IPS DF 19.7 (cell line): ENCODE data around the gene PHOSPHO1.
"Not testable (repeated sequence)": the region's sequence is repeated elsewhere in the genome, so short reads cannot be mapped to it uniquely, and the experiment has no call there.

Experiments
- DNase-seq: peaks from one replicate; pipeline ENCODE4 v3.0.0-alpha.2; 2013; ENCODE audit warnings: low read depth, low spot score

The PHOSPHO1 gene

DNA sequence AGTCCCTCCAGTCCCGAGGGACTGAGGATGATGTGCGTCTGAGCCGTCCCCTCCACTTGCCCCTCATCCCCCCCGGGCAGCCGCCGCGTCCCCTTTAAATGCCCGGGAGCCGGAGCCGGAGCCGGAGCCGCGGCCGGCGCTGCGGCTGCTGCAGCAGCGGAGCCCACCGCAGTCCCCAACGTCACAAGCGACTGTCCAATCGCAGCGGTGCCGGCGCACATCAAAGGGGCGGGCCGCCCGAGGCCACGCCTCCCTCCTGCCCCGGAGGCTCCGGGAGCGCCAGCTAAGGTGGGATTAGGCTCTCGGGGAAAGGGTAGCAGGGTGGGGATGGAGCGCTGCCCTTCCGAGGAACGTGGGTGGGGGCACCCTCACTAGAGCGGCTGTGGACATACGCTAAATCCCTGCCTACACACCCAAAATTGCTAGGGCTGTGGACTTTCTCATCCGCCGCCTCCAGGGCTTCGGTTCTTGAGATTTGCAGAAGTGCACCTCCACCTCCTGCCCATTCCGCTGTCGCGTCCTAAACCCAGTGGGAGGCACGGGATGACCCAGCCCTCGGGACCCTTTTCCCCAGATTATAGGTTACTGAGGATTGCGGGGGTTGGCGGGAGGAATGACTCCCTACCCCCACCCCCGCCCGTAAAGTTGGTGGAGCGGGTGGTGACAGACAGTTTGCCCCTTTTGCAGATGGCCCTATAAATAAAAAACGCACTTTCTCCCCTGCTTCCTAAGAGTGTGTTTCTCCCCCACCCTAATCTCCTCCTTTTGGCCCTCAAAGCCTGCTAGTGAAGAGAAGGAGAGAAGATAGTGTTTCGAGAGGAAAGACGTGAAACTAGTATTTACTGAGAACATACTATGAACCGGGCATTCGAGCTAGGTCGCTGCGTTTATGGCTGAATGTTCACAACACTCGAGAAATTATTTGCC lies at the start of gene PHOSPHO1:
PHOSPHO1 (minus strand) TSS at position 152 of the 927 bp plus-strand sequence. CDS start 4,096 bp downstream, outside the sequence.
- no peak for DNase-seq

DNA sequence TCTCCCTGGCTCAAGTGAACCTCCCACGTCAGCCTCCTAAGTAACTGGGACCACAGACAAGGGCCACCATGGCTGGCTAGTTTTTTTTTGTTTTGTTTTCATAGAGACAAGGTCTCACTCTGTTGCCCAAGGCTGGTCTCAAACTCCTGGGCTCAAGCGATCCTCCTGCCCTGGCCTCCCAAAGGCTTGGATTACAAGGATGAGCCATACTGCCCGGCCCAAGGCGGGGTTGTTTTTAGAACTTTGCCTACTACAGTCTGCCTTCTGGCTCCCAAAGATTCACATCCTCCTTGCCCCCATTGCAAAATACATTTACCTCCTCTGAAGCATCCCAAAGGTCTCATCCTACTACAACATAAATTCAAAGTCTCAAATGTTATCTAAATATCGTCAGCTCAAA lies 49.5 kb upstream of the PHOSPHO1 start:
- no peak for DNase-seq

DNA sequence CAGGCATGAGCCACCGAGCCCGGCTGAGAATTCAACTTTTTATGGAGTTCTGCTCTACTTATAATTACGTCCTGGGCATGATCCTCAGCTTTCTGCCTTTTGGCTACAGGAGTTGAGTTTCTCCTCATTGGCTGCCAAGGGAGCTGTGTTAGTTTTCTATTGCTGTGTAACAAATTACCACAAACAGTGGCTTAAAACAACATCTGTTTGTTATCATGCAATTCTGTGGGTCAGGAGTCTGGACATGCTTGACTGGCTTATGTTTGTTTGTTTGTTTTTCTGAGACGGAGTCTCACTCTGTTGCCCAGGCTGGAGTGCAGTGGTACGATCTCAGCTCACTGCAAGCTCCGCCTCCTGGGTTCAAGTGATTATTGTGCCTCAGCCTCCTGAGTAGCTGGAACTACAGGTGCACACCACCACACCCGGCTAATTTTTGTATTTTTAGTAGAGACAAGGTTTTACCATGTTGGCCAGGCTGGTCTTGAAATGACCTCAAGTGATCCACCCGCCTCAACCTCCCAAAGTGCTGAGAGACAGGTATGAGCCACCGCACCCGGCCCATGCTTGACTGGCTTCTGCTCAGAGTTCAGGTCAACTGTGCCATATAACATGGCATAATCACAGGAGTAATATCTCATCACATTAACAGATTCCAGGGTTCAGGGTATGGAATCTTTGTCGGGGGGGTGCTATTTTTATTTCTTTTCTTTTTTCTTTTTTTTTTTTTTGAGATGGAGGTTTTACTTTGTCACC lies 48.9 kb upstream of the PHOSPHO1 start:
- DNase-seq, result not testable (repeated sequence)

- no peak for DNase-seq
These were observed 47.5 kb upstream of the PHOSPHO1 start for GRCh38 chr17:49278076-49278475.

DNA sequence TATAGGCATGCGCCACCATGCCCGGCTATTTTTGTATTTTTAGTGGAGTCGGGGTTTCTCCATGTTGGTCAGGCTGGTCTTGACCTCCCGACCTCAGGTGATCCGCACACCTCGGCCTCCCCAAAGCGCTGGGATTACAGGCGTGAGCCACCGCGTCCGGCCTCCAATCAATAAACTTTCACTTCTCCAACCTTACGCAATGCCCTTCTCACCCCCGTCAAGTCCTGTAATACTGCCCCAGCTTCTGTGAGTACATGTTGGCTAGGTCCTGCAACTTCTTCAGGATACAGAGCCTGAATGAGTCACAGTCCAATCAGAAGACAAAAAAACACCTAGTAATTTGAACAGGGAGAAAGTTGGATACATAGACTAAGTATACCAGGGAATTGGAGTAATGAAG lies 47.1 kb upstream of the PHOSPHO1 start:
- no peak for DNase-seq

DNA sequence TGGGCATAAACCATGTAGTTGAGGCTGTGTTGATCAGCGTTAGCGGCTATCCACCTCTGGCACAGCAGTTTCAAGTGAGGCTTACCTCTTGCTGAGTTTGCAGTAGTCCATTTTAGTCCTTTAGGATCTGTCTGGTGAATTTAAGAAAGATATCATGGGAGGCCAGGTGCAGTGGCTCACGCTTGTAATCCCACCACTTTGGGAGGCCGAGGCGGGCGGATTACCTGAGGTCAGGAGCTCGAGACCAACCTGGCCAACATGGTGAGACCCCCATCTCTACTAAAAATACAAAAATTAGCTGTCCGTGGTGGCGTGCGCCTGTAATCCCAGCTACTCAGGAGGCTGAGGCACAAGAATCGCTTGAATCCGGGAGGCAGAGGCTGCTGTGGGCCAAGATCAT lies 45.4 kb upstream of the PHOSPHO1 start:
- not testable (repeated sequence) for DNase-seq

DNA sequence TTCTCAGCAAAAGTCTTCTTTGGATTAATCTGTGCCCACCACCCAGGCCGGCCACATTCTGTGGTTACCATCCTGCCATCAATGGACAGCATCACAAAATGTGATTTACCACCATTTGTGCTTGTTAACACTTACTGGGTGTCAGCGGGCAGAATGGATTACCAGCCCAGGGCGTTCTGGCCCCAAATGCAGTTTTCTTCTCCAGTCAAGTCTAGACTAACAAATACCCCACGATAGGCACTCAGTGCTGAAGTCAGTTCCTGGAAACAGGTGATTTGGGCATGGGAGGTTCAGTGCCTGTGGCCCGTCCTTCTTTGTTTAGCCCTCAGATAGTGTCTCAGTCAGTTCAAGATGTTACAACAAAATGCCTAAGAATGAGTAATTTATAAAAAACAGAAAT lies 38.8 kb upstream of the PHOSPHO1 start:
- no peak for DNase-seq

- DNase-seq, result no peak
These were observed 37.3 kb upstream of the PHOSPHO1 start for GRCh38 chr17:49267912-49268311.

- DNase-seq, result no peak
These were observed 35.6 kb upstream of the PHOSPHO1 start for GRCh38 chr17:49266233-49266632.

GRCh38 chr17:49261540-49261939 lies 31.0 kb upstream of the PHOSPHO1 start:
- not testable (repeated sequence) for DNase-seq

DNA sequence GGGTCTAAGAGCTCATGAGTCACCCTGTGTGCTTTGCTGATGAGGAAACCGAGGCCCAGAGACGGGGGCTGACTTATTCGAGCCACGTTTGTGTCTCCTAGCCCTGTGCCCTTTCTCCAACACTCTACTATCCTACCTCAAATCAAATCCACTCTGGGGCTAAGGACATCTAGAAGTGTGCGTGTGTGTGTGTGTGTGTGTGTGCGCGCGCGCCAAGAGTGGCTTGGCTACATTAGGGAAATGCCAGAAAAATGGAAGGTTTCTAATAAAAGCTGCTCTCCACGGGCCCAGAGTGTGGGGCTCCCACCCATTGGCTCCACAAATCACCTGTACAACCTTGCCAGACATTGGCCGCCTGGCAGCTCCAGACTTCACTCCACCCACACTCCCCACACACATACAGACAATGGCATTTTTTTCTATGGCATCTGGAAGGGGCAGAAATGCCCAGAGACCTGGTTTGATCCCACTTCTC lies 30.3 kb upstream of the PHOSPHO1 start:
- DNase-seq, result no peak

- DNase-seq, result peak; percentile 28
These were observed 29.6 kb upstream of the PHOSPHO1 start for GRCh38 chr17:49260011-49260816.

GRCh38 chr17:49259663-49260010 lies 29.1 kb upstream of the PHOSPHO1 start:
- no peak for DNase-seq

DNA sequence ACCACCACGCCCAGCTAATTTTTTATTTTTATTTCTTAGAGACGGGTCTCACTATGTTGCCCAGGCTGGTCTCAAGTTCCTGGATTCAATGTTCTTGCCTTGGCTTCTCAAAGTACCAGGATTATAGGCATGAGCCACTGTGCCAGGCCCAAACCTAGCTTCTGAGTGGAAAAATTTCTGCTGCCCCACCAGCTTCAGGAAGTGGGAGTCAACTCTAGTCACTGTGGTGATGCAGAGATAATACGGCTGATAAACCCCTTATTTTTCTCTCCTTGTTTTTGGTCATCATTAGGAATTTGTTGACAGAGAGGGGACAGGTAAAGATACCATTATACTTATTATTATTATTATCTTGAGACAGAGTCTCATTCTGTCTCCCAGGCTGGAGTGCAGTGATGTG lies 27.8 kb upstream of the PHOSPHO1 start:
- no peak for DNase-seq

GRCh38 chr17:49255125-49255524 lies 24.5 kb upstream of the PHOSPHO1 start:
- no peak for DNase-seq

DNA sequence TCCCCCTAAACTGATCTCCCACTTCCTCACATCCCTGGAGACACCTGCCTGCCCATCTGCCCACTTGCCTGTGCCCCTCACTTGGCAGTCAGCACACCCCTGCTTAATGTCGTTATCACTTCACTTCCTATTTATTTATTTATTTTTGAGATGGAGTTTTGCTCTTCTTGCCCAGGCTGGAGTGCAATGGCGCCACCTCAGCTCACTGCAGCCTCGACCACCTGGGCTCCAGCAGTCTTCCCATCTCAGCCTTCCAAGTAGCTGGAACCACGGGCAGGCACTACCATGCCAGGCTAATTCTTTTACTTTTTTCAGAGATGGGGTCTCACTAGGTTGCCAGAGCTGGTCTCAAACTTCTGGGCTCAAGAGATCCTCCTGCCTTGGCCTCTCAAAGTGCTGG lies 23.5 kb upstream of the PHOSPHO1 start:
- no peak for DNase-seq

DNA sequence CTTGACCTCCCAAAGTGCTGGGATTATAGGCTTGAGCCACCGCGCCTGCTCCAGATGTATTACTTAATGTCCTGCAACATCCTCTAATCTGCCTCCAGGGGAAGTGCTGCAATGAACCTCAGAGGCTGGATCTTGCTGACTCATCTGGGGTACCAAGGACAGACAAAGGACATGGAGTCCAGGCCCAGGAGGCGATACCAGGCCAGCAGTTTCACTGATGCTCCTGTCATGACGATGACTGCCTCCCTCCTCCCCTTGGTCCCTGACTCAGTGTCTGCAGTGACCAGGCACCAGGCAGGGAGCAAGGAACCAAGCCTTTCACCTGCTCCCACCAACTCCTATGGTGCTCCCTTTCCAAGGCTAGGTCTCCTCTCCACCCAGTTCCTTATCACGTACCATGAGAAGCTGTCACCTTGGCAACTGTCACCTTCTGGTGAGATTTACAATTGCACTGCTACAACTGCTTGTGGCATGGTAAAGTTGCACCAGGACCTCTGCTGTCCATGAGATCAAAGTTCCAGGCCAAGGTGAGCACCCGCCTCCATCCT lies 21.6 kb upstream of the PHOSPHO1 start:
- no peak for DNase-seq

- no peak for DNase-seq
These were observed 19.4 kb upstream of the PHOSPHO1 start for GRCh38 chr17:49249890-49250522.

DNA sequence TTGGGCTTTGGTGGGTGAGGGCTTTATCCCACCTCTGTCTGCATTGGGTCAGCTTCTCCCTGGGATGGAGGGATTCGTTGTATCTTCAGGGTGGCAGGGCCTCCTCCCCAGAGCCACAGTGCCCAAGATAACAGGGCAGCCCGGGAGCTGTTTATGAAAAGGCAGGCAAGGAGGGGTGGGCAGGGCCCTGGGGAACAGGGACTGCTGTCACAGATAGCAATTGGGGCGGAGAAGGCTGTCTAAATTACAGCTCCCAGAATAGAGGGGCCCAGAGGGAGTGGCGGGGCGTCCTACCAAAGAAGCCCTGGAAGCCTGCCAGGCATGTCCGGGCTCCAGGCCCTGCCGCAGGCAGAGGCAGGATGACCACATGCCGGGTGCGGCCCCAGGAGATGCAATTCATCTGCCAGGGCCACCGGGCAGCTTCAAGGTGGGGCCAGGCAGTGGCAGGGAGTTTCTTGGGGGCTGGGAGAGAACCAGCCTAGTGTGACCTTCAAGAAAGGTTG lies 18.8 kb upstream of the PHOSPHO1 start:
- DNase-seq, result no peak

DNA sequence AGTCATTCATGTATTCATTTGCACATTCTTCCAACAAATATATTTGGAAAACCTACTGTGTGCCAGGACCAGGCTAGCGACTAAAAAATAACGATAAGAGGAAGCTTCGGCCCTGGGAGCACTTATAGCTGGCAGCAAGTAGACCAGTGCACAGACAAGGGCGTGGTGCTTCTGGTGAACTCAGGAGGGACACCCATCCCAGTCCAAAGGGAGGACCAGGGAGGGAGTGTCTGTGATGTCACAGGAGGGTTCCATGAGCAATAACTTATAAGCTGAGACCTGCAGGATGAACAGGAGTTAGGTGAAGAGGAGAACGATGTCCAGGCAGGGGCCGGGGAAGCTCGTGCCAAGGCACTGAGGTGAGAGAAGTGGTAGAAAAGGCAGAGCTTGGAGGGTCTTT lies 17.4 kb upstream of the PHOSPHO1 start:
- no peak for DNase-seq

DNA sequence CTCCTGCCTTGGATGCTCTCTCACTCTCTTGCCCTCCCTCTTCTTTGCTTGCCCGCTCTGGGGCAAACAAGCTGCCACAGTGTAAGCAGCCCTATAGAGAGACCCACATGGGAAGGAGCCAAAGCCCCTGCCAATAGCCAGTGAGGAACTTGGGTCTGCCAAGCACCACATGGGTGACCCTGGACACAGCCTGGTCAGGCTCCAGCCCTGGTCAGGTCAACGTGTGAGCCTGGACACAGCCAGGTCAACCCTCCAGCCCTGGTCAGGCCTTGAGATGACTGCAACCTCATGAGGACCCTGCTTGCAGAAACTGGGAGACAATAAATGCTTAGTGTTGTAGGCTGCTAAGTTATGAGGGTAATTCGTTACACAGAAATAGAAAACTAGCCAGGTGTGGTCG lies 14.3 kb upstream of the PHOSPHO1 start:
- DNase-seq, result no peak
